Activated CD8-positive, alpha-beta memory T cell treated with anti-CD3 and anti-CD28 coated beads, Interleukin-2, amount 50 U/mL, for 4 hours (primary cell): ENCODE results near the gene RNF40.

Experiments
- DNase-seq: peaks from one replicate; pipeline ENCODE4 v3.0.0-alpha.2; 2020

Gene RNF40

GRCh38 chr16:30741461-30741914, 20.6 kb upstream of the RNF40 start:
- no peak for DNase-seq

- no peak for DNase-seq
Observed at GRCh38 chr16:30743716-30744115, 18.4 kb upstream of the RNF40 start.

- no peak for DNase-seq
Observed at GRCh38 chr16:30744183-30744582, 17.9 kb upstream of the RNF40 start.

GRCh38 chr16:30745082-30745481, 17.0 kb upstream of the RNF40 start:
- no peak for DNase-seq

GRCh38 chr16:30746638-30747175, 15.4 kb upstream of the RNF40 start:
- no peak for DNase-seq

- no peak for DNase-seq
Observed at GRCh38 chr16:30747331-30747730, 14.8 kb upstream of the RNF40 start.

GRCh38 chr16:30747799-30748633, 14.1 kb upstream of the RNF40 start, which contains the start of gene PHKG2:
TSS of gene PHKG2 (plus strand) at chr16:30748425. CDS start at chr16:30748821, 396 bp downstream.
- peak; percentile 92 for DNase-seq

GRCh38 chr16:30748634-30749445, 13.3 kb upstream of the RNF40 start:
- no peak for DNase-seq

- no peak for DNase-seq
Observed at GRCh38 chr16:30750201-30750600, 11.9 kb upstream of the RNF40 start.

- DNase-seq = no peak
Observed at GRCh38 chr16:30750876-30751465, 11.2 kb upstream of the RNF40 start.

- no peak for DNase-seq
Observed at GRCh38 chr16:30753596-30753995, 8.5 kb upstream of the RNF40 start.

GRCh38 chr16:30755955-30756780, 6.0 kb upstream of the RNF40 start:
- DNase-seq = no peak

GRCh38 chr16:30756781-30757100, 5.4 kb upstream of the RNF40 start:
- DNase-seq = no peak

GRCh38 chr16:30757316-30757715, 4.8 kb upstream of the RNF40 start:
- DNase-seq = no peak

- DNase-seq = no peak
Observed at GRCh38 chr16:30758988-30759491, 3.1 kb upstream of the RNF40 start.

- no peak for DNase-seq
Observed at GRCh38 chr16:30760001-30760559, 2.0 kb upstream of the RNF40 start.

- no peak for DNase-seq
Observed at GRCh38 chr16:30760577-30761426, 1.3 kb upstream of the RNF40 start.

- DNase-seq = peak; percentile 47
Observed at GRCh38 chr16:30761427-30761927, 645 bp upstream of the RNF40 start.

GRCh38 chr16:30762991-30763725, 1.0 kb downstream of the RNF40 start:
- DNase-seq = no peak

- DNase-seq = no peak
Observed at GRCh38 chr16:30764086-30764485, 2.0 kb downstream of the RNF40 start.
